ENCODE data around the gene PTGES3L.

DNA sequence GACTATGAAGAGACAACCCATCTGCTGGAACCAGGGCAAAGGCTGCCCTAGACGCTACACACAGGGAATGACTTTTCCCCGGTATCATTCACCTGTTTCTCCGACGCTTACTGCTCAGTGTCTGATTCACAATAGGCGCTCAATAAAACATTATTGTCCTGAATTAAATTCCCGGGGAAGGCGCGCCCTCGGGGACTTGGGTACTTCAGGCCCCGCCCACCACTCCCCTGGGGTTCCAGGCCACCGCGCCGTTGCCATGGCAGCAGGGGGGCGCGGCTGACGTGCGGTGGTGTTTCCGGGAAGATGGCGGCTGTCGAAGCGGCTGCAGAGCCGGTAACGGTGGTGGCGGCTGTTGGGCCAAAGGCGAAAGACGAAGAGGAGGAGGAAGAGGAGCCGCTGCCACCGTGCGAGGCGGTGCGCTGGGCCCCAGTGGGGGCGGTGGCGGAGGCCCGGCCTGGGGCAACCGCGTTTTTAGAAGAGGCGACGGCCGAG, 440 bp upstream of the PTGES3L start, which contains the start of gene RUNDC1:
- TF ChIP-seq, protein P1, sequence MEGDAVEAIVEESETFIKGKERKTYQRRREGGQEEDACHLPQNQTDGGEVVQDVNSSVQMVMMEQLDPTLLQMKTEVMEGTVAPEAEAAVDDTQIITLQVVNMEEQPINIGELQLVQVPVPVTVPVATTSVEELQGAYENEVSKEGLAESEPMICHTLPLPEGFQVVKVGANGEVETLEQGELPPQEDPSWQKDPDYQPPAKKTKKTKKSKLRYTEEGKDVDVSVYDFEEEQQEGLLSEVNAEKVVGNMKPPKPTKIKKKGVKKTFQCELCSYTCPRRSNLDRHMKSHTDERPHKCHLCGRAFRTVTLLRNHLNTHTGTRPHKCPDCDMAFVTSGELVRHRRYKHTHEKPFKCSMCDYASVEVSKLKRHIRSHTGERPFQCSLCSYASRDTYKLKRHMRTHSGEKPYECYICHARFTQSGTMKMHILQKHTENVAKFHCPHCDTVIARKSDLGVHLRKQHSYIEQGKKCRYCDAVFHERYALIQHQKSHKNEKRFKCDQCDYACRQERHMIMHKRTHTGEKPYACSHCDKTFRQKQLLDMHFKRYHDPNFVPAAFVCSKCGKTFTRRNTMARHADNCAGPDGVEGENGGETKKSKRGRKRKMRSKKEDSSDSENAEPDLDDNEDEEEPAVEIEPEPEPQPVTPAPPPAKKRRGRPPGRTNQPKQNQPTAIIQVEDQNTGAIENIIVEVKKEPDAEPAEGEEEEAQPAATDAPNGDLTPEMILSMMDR (IDR thresholded peaks at IDR 0.05): no peak
- peak; percentile 88 for TF ChIP-seq POLR2AphosphoS5 (IDR thresholded peaks at IDR 0.05)
